ENCODE data around the gene PTEN. TPM values are rescaled to one million over a fixed set of nuclear protein-coding genes. Genes with fewer than 3 reads are reported as not detected.
"Not testable (repeated sequence)": the region's sequence is repeated elsewhere in the genome, so short reads cannot be mapped to it uniquely, and the experiment has no call there.

Gene PTEN
- total RNA-seq, 1 donor from 2014 or later, result 101 TPM

DNA sequence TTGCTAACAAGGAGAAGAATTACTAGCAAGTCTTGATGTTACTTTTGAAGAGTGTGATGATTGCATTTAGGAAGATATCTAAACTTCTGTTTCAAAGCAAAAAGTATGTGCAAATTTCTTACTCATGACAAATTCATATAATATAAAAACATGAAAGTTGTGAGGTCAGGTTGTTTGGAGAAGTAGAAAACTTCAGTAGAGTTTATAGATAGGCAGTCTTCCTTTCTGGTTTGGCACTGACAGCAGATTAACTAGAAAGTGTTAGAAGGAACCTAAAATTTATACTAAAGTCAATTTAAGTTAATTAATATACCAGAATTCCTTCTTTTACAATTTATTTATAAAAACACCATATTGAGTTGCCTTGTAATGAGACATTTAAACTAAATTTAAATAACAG is 16.9 kb downstream of the PTEN start:
- no peaks in the 10 kb centered on the region for H3K9me3 ChIP-seq
- H3K4me1 ChIP-seq, result peaks cover 28% of the 10 kb centered on the region
- H3K36me3 ChIP-seq, result peaks cover 8% of the 10 kb centered on the region
- no peaks in the 10 kb centered on the region for H3K27me3 ChIP-seq (ENCODE audit: low read depth)
- no peak overlapping the region for H3K27ac ChIP-seq
- DNase-seq, result no peak
- ATAC-seq, result no peak
- TF ChIP-seq, protein P1, sequence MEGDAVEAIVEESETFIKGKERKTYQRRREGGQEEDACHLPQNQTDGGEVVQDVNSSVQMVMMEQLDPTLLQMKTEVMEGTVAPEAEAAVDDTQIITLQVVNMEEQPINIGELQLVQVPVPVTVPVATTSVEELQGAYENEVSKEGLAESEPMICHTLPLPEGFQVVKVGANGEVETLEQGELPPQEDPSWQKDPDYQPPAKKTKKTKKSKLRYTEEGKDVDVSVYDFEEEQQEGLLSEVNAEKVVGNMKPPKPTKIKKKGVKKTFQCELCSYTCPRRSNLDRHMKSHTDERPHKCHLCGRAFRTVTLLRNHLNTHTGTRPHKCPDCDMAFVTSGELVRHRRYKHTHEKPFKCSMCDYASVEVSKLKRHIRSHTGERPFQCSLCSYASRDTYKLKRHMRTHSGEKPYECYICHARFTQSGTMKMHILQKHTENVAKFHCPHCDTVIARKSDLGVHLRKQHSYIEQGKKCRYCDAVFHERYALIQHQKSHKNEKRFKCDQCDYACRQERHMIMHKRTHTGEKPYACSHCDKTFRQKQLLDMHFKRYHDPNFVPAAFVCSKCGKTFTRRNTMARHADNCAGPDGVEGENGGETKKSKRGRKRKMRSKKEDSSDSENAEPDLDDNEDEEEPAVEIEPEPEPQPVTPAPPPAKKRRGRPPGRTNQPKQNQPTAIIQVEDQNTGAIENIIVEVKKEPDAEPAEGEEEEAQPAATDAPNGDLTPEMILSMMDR (IDR thresholded peaks at IDR 0.05), result no peak
- intact Hi-C loops (cut with DNase I), result no loop called here
- H3K4me3 ChIP-seq, result no peak overlapping the region

DNA sequence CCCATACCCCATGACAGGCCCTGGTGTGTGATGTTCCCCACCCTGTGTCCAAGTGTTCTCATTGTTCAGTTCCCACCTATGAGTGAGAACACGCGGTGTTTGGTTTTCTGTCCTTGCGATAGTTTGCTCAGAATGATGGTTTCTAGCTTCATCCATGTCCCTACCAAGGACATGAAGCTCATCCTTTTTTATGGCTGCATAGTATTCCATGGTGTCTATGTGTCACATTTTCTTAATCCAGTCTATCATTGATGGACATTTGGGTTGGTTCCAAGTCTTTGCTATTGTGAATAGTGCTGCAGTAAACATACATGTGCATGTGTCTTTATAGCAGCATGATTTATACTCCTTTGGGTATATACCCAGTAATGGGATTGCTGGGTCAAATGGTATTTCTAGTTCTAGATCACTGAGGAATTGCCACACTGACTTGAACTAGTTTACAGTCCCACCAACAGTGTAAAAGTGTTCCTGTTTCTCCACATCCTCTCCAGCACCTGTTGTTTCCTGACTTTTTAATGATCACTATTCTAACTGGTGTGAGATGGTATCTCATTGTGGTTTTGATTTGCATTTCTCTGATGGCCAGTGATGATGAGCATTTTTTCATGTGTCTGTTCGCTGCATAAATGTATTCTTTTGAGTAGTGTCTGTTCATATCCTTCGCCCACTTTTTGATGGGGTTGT is 18.1 kb downstream of the PTEN start:
- peaks cover 16% of the 10 kb centered on the region for H3K4me1 ChIP-seq
- H3K36me3 ChIP-seq, result peaks cover 16% of the 10 kb centered on the region
- H3K27ac ChIP-seq; H3K4me3 ChIP-seq; DNase-seq; H3K27me3 ChIP-seq (ENCODE audit: low read depth); intact Hi-C loops (cut with DNase I); ATAC-seq; H3K9me3 ChIP-seq: not testable (repeated sequence)

DNA sequence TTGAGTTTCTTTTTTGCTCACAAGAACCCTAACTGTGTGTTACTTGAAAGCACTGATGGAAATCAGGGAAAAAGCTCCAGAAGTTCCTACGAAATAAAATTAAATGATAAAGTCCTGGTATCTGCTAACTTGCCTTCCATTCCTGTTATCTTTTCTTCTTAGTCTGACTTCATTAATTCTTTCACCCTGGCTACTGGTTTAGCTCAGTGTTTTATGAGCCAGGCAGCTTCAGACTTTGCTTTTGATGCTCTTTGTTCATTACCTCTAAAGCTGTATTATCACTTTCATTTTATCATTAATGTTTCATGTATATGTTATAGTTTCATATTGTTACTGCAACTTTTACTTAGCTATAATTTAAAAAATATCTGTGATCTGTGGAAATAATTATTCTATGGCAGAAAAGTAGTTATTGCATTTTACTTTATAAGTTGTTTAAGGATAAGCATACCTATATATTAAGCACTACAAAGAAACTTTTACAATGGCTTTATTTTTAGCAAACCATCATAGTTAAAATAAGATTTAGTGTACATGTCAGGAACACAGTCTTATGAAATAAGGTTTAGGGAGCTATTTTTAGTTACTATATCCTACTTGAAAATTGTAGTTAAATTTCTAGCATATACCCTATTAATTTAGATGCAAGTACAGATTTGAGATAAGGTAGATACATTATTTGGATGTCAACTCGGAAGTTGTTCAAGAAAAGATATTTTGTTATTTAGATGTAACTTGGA is 19.3 kb downstream of the PTEN start:
- intact Hi-C loops (cut with DNase I), result no loop called here
- DNase-seq, result no peak
- no peak for ATAC-seq
- no peak overlapping the region for H3K27ac ChIP-seq
- H3K4me1 ChIP-seq, result peaks cover 11% of the 10 kb centered on the region
- H3K9me3 ChIP-seq, result no peaks in the 10 kb centered on the region
- no peaks in the 10 kb centered on the region for H3K27me3 ChIP-seq (ENCODE audit: low read depth)
- no peak overlapping the region for H3K4me3 ChIP-seq
- TF ChIP-seq, protein P1 (IDR thresholded peaks at IDR 0.05), result no peak
- H3K36me3 ChIP-seq, result peaks cover 27% of the 10 kb centered on the region

DNA sequence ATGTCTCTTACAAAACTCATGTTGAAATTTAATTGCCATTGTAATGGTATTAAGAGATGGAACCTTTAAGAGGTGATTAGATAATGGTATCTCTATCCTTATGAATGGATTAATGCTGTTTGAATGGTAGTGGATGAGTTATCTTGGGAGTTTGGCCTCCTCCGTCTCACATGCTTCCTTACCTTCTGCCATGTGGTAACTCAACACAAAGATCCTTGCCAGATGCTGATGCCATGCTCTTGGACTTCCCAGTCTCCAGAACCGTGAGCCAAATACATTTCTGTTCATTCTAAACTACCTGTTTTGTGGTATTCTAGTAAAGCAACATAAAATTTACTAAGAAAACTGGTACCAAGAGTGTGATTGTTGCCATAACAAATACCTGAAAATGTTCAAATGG is 23.2 kb downstream of the PTEN start:
- H3K9me3 ChIP-seq, result no peaks in the 10 kb centered on the region
- ATAC-seq, result no peak
- intact Hi-C loops (cut with DNase I), result no loop called here
- H3K4me1 ChIP-seq, result peaks cover 11% of the 10 kb centered on the region
- no peak overlapping the region for H3K27ac ChIP-seq
- no peaks in the 10 kb centered on the region for H3K27me3 ChIP-seq (ENCODE audit: low read depth)
- H3K4me3 ChIP-seq, result no peak overlapping the region
- DNase-seq, result no peak
- TF ChIP-seq, protein P1 (IDR thresholded peaks at IDR 0.05), result no peak
- peaks cover 19% of the 10 kb centered on the region for H3K36me3 ChIP-seq

DNA sequence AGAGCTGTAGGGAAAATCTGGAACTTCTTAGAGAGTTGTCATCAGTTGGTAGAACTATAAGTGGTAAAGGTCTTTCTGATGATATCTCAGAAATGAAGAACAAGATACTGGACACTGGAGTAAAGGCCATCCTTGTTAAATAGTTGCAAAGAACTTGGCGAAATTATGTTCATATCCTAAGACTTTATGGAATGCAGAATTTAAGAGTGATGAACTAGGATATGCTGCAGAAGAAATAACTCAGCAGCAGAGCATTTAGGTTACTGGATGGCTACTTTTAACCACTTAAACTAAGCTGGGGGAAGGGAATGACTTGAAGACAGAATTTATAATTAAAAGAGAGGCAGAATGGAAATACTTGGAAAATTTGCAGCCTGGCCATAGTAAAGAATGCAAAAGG is 23.7 kb downstream of the PTEN start:
- Histone ChIP-seq H3K4me1 (peaks cover 9% of the 10 kb centered on the region), H3K9me3 (no peaks in the 10 kb centered on the region), H3K36me3 (peaks cover 19% of the 10 kb centered on the region), H3K27ac (no peak overlapping the region), H3K27me3 (ENCODE audit: low read depth) (no peaks in the 10 kb centered on the region), H3K4me3 (no peak overlapping the region)
- ATAC-seq (no peak), DNase-seq (no peak)
- intact Hi-C loops (cut with DNase I), result no loop called here
- TF ChIP-seq, protein P1 (IDR thresholded peaks at IDR 0.05), result no peak

All from lower lobe of right lung (tissue), 2 donors.